Panc1 (cell line): ENCODE results near the gene NAPG. TPM values are rescaled to one million over a fixed set of nuclear protein-coding genes. Genes with fewer than 3 reads are reported as not detected.
A peak's percentile ranks its signal among the peaks of the same experiment; 100 is the strongest.

Experiments used
- ATAC-seq: fragments of 200-7000 bp; cut with Tn5 transposase; 2 replicates; pipeline ENCODE4 v1.9.1; 2020; ENCODE audit warnings: mild to moderate bottlenecking, moderate library complexity
- BruUV-seq: library from RNA; stranded (reverse); fragments of 400-500 nt; replicated peaks from 2 replicates; lab custom pipeline; 2021; lab: Mats Ljungman, UMichigan
- CTCF ChIA-PET: fragments of 300-600 bp; sonication (Branson Sonifier 250); formaldehyde crosslinking; loops from one replicate; lab custom pipeline; 2022; ENCODE audit warnings: antibody characterized with exemption; lab: Charles Lee
- POLR2A ChIA-PET: fragments of 300-600 bp; sonication (Branson Sonifier 250); formaldehyde crosslinking; loops from one replicate; lab custom pipeline; 2022; ENCODE audit warnings: antibody characterized with exemption; lab: Charles Lee
- DNase-seq: peaks from one replicate; pipeline ENCODE4 v3.0.0-alpha.2; 2010; ENCODE audit warnings: low read depth, low spot score
- H3K27ac ChIP-seq: 2 replicates; pipeline ENCODE4 v1.5.1; 2011; ENCODE audit warnings: mild to moderate bottlenecking, low read length, inconsistent platforms
- H3K27me3 ChIP-seq: fragments of 200-500 bp; sonication (Bioruptor generic); 2 replicates; pipeline ENCODE4 v1.6.0; 2014; ENCODE audit warnings: low read length, inconsistent platforms; ENCODE audit not compliant: control insufficient read depth, insufficient read depth
- H3K36me3 ChIP-seq: fragments of 200-500 bp; sonication (Bioruptor generic); 2 replicates; pipeline ENCODE4 v1.5.1; 2014; ENCODE audit warnings: inconsistent platforms, mild to moderate bottlenecking, low read length, moderate library complexity; ENCODE audit not compliant: control insufficient read depth, insufficient read depth
- H3K4me1 ChIP-seq: 2 replicates; pipeline ENCODE4 v1.5.1; 2011; ENCODE audit warnings: inconsistent platforms, mild to moderate bottlenecking, low read length, moderate library complexity; ENCODE audit not compliant: control insufficient read depth, insufficient read depth
- H3K4me3 ChIP-seq, 2 experiments: 2 replicates each; pipeline ENCODE4 v1.5.1; 2011 to 2012; ENCODE audit warnings: low read depth in 2 of 2, low read length in 2 of 2, mild to moderate bottlenecking in 2 of 2, inconsistent platforms in 1 of 2, moderate library complexity in 1 of 2
- H3K9me3 ChIP-seq: fragments of 200-500 bp; sonication (Bioruptor generic); 2 replicates; pipeline ENCODE4 v1.5.1; 2014; ENCODE audit warnings: low read depth, mild to moderate bottlenecking, inconsistent platforms, low read length, moderate library complexity; ENCODE audit not compliant: control insufficient read depth, insufficient read depth
- CTCF ChIP-seq: fragments of 450-650 bp; IDR thresholded peaks from 2 replicates; pipeline ENCODE4 v1.5.1; 2017; ENCODE audit warnings: mild to moderate bottlenecking
- POLR2AphosphoS5 ChIP-seq: IDR thresholded peaks from 2 replicates; pipeline ENCODE4 v1.6.1; 2012; ENCODE audit warnings: mild to moderate bottlenecking, low read depth, low read length, moderate library complexity
- REST ChIP-seq, 2 experiments: IDR thresholded peaks; 2 replicates each; pipeline ENCODE4 v1.6.1; 2011 to 2012; ENCODE audit warnings: low read depth in 2 of 2, control low read depth in 1 of 2, low read length in 1 of 2, mild to moderate bottlenecking in 1 of 2, moderate library complexity in 1 of 2; ENCODE audit not compliant: insufficient read depth in 1 of 2
- SIN3A ChIP-seq: IDR thresholded peaks from 2 replicates; pipeline ENCODE4 v1.6.1; 2012; ENCODE audit warnings: low read depth, mild to moderate bottlenecking, low read length, moderate library complexity, borderline replicate concordance; ENCODE audit not compliant: insufficient read depth
- TCF7L2 ChIP-seq: IDR thresholded peaks from 2 replicates; pipeline ENCODE4 v1.6.1; 2011; ENCODE audit warnings: mild to moderate bottlenecking, low read depth, low read length, inconsistent platforms
- in situ Hi-C: cut with HindIII; loops from 2 replicates; pipeline ENCODE4 v1.10.0; 2016; ENCODE audit warnings: low sequenced_read_pairs, low pct_unique_long_range_greater_than_20kb
- intact Hi-C: fragments of 100-400 bp; cut with micrococcal nuclease; formaldehyde crosslinking; loops from one replicate; pipeline ENCODE4 v1.10.0; 2022; ENCODE audit not compliant: unreplicated experiment
- total RNA-seq: library from RNA; stranded (reverse); gene quantifications from one replicate; pipeline ENCODE4 v1.2.1, GENCODE V29; 2021; ENCODE audit not compliant: unreplicated experiment

Gene NAPG
- total RNA-seq, 1 experiment from 2014 or later = 27.8 TPM

DNA sequence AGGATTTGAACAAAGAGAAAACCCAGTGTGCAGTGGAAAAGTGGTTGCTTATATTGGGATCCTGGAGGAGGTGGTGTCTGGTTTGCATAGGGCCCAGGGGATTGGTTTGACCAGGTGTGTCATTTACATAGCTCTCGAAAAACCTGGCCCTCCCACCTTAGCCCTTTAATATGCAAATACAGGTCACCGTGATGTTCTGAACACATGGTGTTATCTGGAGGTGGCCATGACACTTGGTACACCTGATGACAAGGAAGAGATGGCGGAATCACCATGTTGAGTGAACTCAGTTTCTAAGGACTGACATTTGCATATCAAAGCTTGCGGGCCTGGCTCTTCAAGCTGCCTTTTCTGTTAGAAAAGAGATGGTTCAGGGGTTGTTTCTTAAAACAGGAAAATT lies 2.3 kb upstream of the NAPG start:
- H3K36me3 ChIP-seq = no peaks in the 10 kb centered on the region
- peaks cover 4% of the 10 kb centered on the region; the same call in 1 of the 2 replicates for H3K4me1 ChIP-seq
- H3K9me3 ChIP-seq = no peaks in the 10 kb centered on the region
- in situ Hi-C loops = no loop called here
- H3K27ac ChIP-seq = no peak overlapping the region
- TF ChIP-seq CTCF (no peak), REST (IDR thresholded peaks at IDR 0.05; ENCODE audit: insufficient read depth in 1 of 2, low read depth in 2 of 2, low read length in 1 of 2) (no peak), POLR2AphosphoS5 (no peak), SIN3A (no peak), TCF7L2 (no peak)
- ChIA-PET POLR2A (no interaction called here), CTCF (no interaction called here)
- intact Hi-C loops = no loop called here
- H3K27me3 ChIP-seq = 0 out of 2 replicates have a peak, but pooled peaks cover 2% of the 10 kb centered on the region
- no peak for ATAC-seq
- no peak for DNase-seq
- H3K4me3 ChIP-seq = no peak overlapping the region
- no TSS peak for BruUV-seq

DNA sequence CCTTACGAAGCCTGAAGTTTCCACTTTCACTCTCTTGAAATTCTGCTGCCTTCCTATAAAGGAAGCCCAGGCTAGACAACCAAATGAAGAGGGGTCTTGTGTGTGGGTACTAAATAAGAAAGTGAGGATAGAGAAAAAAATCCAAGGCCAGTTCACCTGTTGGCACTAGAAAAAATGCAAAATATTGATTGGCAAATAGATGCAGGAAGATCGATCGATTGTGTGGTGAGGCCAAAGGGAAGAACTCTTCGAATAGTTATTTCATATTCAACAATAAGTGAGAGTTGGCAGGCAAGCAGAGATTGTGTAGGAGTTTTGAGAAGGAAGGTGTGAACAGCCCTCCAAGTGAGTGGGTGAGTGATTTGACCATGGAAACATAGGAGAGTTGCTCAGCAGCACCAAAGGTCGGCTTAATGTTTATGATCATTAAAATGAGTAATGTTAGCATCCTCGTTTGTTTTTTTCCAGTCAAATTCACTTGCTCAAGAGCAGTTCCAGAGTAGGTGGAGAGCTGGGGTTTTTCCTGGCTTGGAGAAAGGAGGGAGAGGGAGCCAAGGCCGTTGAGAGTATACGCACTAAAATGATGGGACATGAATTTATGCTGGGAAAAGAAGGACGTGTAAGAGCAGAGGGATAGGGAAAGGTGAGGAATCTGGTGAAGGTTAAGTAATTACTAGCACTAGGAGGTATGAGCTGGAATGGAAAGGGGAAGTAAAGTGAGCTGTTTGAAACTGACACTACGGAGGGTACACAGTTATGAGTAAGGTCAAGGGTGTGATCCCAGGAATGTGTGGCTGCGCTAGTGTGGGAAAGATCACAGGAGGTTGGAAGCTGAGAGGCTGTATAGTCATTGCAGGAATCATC lies 1.1 kb upstream of the NAPG start:
- DNase-seq = no peak
- H3K27ac ChIP-seq = peak overlapping the region; percentile 31; the same call in 1 of the 2 replicates
- TF ChIP-seq CTCF (no peak), POLR2AphosphoS5 (no peak)
- no TSS peak for BruUV-seq
- in situ Hi-C loops = no loop called here
- peaks cover 4% of the 10 kb centered on the region; the same call in 1 of the 2 replicates for H3K4me1 ChIP-seq
- no peaks in the 10 kb centered on the region for H3K36me3 ChIP-seq
- CTCF ChIA-PET = no interaction called here
- intact Hi-C loops = no loop called here
- no peak for ATAC-seq
- H3K4me3 ChIP-seq = peak overlapping the region; percentile 97 to 98
- H3K27me3 ChIP-seq = 0 out of 2 replicates have a peak, but pooled peaks cover under 1% of the 10 kb centered on the region
- POLR2A ChIA-PET = no interaction called here
- no peaks in the 10 kb centered on the region for H3K9me3 ChIP-seq
